ENCODE measurements around the gene NXPE1. TPM values are rescaled to one million over a fixed set of nuclear protein-coding genes. Genes with fewer than 3 reads are reported as not detected.

The NXPE1 gene
- total RNA-seq, 3 donors from 2014 or later: 1.3 TPM; not detected in 2

DNA sequence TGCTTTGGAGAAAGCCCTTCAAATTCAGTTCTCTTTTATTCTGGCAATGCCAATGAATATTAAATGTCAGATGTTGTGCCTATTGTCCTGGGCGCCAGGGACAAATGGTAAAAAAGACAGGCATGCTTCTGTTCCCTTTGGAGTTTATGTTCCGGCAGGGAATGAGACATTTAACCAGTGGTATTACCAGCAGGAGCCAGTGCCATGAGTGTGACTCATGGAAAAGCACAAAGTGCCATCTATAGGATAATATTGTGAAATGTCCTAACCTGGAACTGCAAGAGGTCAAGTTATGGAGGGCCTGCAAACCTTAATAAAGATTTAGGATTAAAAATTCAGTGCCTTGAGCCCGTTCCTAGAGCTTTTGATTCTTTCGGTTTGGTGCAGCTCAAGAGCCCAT is 80.9 kb downstream of the NXPE1 start:
- intact Hi-C loops (cut with DNase I; ENCODE audit: low total_unique reads): no loop called here
- H3K4me3 ChIP-seq: no peak overlapping the region
- no peaks in the 10 kb centered on the region for H3K4me1 ChIP-seq
- no peaks in the 10 kb centered on the region for H3K36me3 ChIP-seq
- no peaks in the 10 kb centered on the region for H3K9me3 ChIP-seq
- DNase-seq (ENCODE audit: low spot score in 2 of 2): no peak
- H3K27me3 ChIP-seq: no peaks in the 10 kb centered on the region
- no peak overlapping the region for H3K27ac ChIP-seq
- TF ChIP-seq POLR2AphosphoS5 (IDR thresholded peaks at IDR 0.05) (no peak), CTCF (IDR thresholded peaks at IDR 0.05) (no peak), POLR2A (IDR thresholded peaks at IDR 0.05) (no peak)

GRCh38 chr11:114478001-114478410 is 81.7 kb downstream of the NXPE1 start:
- no peaks in the 10 kb centered on the region for H3K36me3 ChIP-seq
- intact Hi-C loops (cut with DNase I; ENCODE audit: low total_unique reads): no loop called here

GRCh38 chr11:114472661-114473060 is 87.0 kb downstream of the NXPE1 start:
- no peak for DNase-seq (ENCODE audit: low spot score in 2 of 2)
- no peak overlapping the region for H3K4me3 ChIP-seq
- no peaks in the 10 kb centered on the region for H3K4me1 ChIP-seq
- no peaks in the 10 kb centered on the region for H3K9me3 ChIP-seq
- no peaks in the 10 kb centered on the region for H3K27me3 ChIP-seq
- H3K36me3 ChIP-seq: no peaks in the 10 kb centered on the region
- no peak overlapping the region for H3K27ac ChIP-seq
- TF ChIP-seq POLR2AphosphoS5 (IDR thresholded peaks at IDR 0.05) (no peak), CTCF (IDR thresholded peaks at IDR 0.05) (no peak), POLR2A (IDR thresholded peaks at IDR 0.05) (no peak)
- intact Hi-C loops (cut with DNase I; ENCODE audit: low total_unique reads): no loop called here

More at GRCh38 chr11:114478001-114478410, 81.7 kb downstream of the NXPE1 start:
- no peak for DNase-seq (ENCODE audit: low spot score in 2 of 2)
- Histone ChIP-seq H3K27me3 (no peaks in the 10 kb centered on the region), H3K4me3 (no peak overlapping the region), H3K9me3 (no peaks in the 10 kb centered on the region), H3K4me1 (no peaks in the 10 kb centered on the region), H3K27ac (no peak overlapping the region)
- no peak for TF ChIP-seq POLR2AphosphoS5 (IDR thresholded peaks at IDR 0.05)

Other genes with a start within 250 kb of the NXPE1 start
- 10 to 100 TPM in 2 of 3 donors, 1 to 10 TPM in 1; 7.9 to 13.2 (median 10.2) TPM for gene C11orf71, start 159.4 kb downstream of the NXPE1 start, total RNA-seq
- gene RBM7, start 159.2 kb downstream of the NXPE1 start, total RNA-seq: 10 to 100 TPM; 14.7 to 29.7 (median 25.2) TPM
- gene REXO2, start 120.4 kb downstream of the NXPE1 start, total RNA-seq: 100 to 1,000 TPM; 108 to 127 (median 123) TPM
- gene NXPE4, start 35.9 kb upstream of the NXPE1 start, total RNA-seq: under 1 TPM in 2 of 3 donors, not detected in 1; 0.29 to 0.66 TPM
- gene NXPE2, start 118.6 kb upstream of the NXPE1 start, total RNA-seq: 1 to 10 TPM in 1 of 3 donors, under 1 TPM in 1, not detected in 1; 0.80 to 1.8 TPM